ENCODE data around the gene PFAS. TPM values are rescaled to one million over a fixed set of nuclear protein-coding genes. Genes with fewer than 3 reads are reported as not detected.

PFAS gene
- polyA plus RNA-seq, 1 experiment = 14.0 TPM

GRCh38 chr17:8267480-8268147 lies 18.5 kb downstream of the PFAS start:
- Histone ChIP-seq H3K27ac (ENCODE audit: low read depth, low read length) (no peak overlapping the region), H3K27me3 (ENCODE audit: control insufficient read depth, insufficient read depth, low read length) (no peaks in the 10 kb centered on the region), H3K4me3 (ENCODE audit: low read depth, low read length) (no peak overlapping the region), H3K9me3 (ENCODE audit: control insufficient read depth, insufficient read depth, low read length) (no peaks in the 10 kb centered on the region)
- no peak for DNase-seq (ENCODE audit: low read depth, low spot score)
- ChIA-PET POLR2A (no interaction called here), CTCF (no interaction called here)
- no peak for TF ChIP-seq CTCF (IDR thresholded peaks at IDR 0.05; ENCODE audit: low read depth, low read length)

GRCh38 chr17:8268550-8269298 lies 19.6 kb downstream of the PFAS start:
- no peak overlapping the region for H3K27ac ChIP-seq (ENCODE audit: low read depth, low read length)
- H3K4me3 ChIP-seq (ENCODE audit: low read depth, low read length) = no peak overlapping the region
- no peaks in the 10 kb centered on the region for H3K9me3 ChIP-seq (ENCODE audit: control insufficient read depth, insufficient read depth, low read length)
- CTCF ChIA-PET = no interaction called here
- no peak for DNase-seq (ENCODE audit: low read depth, low spot score)
- no peak for TF ChIP-seq CTCF (IDR thresholded peaks at IDR 0.05; ENCODE audit: low read depth, low read length)
- POLR2A ChIA-PET = no interaction called here
- no peaks in the 10 kb centered on the region for H3K27me3 ChIP-seq (ENCODE audit: control insufficient read depth, insufficient read depth, low read length)

GRCh38 chr17:8272421-8272820 lies 23.3 kb downstream of the PFAS start:
- Histone ChIP-seq H3K4me3 (ENCODE audit: low read depth, low read length) (no peak overlapping the region), H3K27me3 (ENCODE audit: control insufficient read depth, insufficient read depth, low read length) (no peaks in the 10 kb centered on the region), H3K9me3 (ENCODE audit: control insufficient read depth, insufficient read depth, low read length) (no peaks in the 10 kb centered on the region), H3K27ac (ENCODE audit: low read depth, low read length) (no peak overlapping the region)
- no peak for TF ChIP-seq CTCF (IDR thresholded peaks at IDR 0.05; ENCODE audit: low read depth, low read length)
- CTCF ChIA-PET = no interaction called here
- POLR2A ChIA-PET = no interaction called here
- no peak for DNase-seq (ENCODE audit: low read depth, low spot score)

GRCh38 chr17:8273884-8274444 lies 24.9 kb downstream of the PFAS start:
- CTCF ChIA-PET = interaction anchor here (0.9 kb wide), 1 partner anchor 9 kb away, joined by 3 read pairs; no protein-coding TSS in a partner anchor
- no peak for DNase-seq (ENCODE audit: low read depth, low spot score)
- TF ChIP-seq CTCF (IDR thresholded peaks at IDR 0.05; ENCODE audit: low read depth, low read length) = no peak
- POLR2A ChIA-PET = no interaction called here
- no peak overlapping the region for H3K4me3 ChIP-seq (ENCODE audit: low read depth, low read length)
- H3K27ac ChIP-seq (ENCODE audit: low read depth, low read length) = no peak overlapping the region
- H3K27me3 ChIP-seq (ENCODE audit: control insufficient read depth, insufficient read depth, low read length) = no peaks in the 10 kb centered on the region
- no peaks in the 10 kb centered on the region for H3K9me3 ChIP-seq (ENCODE audit: control insufficient read depth, insufficient read depth, low read length)

GRCh38 chr17:8274816-8275215 lies 25.7 kb downstream of the PFAS start:
- no peaks in the 10 kb centered on the region for H3K9me3 ChIP-seq (ENCODE audit: control insufficient read depth, insufficient read depth, low read length)
- ChIA-PET CTCF (no interaction called here), POLR2A (no interaction called here)
- no peak overlapping the region for H3K4me3 ChIP-seq (ENCODE audit: low read depth, low read length)
- no peak for TF ChIP-seq CTCF (IDR thresholded peaks at IDR 0.05; ENCODE audit: low read depth, low read length)
- no peak overlapping the region for H3K27ac ChIP-seq (ENCODE audit: low read depth, low read length)
- no peaks in the 10 kb centered on the region for H3K27me3 ChIP-seq (ENCODE audit: control insufficient read depth, insufficient read depth, low read length)
- DNase-seq (ENCODE audit: low read depth, low spot score) = no peak

All from AG04450 (cell line).